22Rv1 (cell line): ENCODE data around the gene DCLK2.

ENCODE experiments used
- ZFX ChIP-seq: fragments of 450-650 bp; IDR thresholded peaks from 2 replicates; pipeline ENCODE4 v1.6.1; 2017; ENCODE audit warnings: antibody characterized with exemption, borderline replicate concordance
- TF ChIP-seq, protein P1 (sequence below): fragments of 450-650 bp; IDR thresholded peaks from 2 replicates; pipeline ENCODE4 v1.5.1; 2017; ENCODE audit warnings: mild to moderate bottlenecking

DNA sequence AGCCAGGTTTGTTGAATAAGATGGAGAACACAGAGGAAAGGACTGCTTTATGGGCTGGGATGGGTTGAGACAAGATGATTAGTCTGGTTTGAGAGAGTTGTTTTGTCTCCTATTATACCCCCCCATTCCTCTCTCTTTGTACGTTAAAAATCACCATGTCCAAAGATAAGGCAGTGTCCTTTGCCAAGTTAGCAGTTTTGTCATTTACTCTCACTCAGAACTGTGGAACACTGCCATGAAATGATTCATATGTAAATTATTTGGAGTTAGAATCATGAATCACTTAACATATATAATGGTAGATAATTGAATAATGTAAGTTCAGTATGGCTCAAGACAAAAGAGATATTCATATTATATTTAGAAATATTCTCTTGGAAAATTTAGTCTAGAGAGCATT, 151.3 kb downstream of the DCLK2 start:
- TF ChIP-seq, protein P1, sequence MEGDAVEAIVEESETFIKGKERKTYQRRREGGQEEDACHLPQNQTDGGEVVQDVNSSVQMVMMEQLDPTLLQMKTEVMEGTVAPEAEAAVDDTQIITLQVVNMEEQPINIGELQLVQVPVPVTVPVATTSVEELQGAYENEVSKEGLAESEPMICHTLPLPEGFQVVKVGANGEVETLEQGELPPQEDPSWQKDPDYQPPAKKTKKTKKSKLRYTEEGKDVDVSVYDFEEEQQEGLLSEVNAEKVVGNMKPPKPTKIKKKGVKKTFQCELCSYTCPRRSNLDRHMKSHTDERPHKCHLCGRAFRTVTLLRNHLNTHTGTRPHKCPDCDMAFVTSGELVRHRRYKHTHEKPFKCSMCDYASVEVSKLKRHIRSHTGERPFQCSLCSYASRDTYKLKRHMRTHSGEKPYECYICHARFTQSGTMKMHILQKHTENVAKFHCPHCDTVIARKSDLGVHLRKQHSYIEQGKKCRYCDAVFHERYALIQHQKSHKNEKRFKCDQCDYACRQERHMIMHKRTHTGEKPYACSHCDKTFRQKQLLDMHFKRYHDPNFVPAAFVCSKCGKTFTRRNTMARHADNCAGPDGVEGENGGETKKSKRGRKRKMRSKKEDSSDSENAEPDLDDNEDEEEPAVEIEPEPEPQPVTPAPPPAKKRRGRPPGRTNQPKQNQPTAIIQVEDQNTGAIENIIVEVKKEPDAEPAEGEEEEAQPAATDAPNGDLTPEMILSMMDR = no peak
- no peak for TF ChIP-seq ZFX
